Loucy (cell line): ENCODE data around the gene ARR3.

Source experiments
- EZH2phosphoT487 ChIP-seq: fragments of 200-600 bp; IDR thresholded peaks from 2 replicates; pipeline ENCODE4 v1.6.1; 2018; ENCODE audit warnings: antibody characterized with exemption, mild to moderate bottlenecking, moderate library complexity, borderline replicate concordance
- TF ChIP-seq, protein P1 (sequence below): fragments of 200-600 bp; sonication (generic); conservative IDR thresholded peaks from 2 replicates; pipeline ENCODE4 v1.5.1; 2014; ENCODE audit warnings: mild to moderate bottlenecking, antibody characterized with exemption, low read length

DNA sequence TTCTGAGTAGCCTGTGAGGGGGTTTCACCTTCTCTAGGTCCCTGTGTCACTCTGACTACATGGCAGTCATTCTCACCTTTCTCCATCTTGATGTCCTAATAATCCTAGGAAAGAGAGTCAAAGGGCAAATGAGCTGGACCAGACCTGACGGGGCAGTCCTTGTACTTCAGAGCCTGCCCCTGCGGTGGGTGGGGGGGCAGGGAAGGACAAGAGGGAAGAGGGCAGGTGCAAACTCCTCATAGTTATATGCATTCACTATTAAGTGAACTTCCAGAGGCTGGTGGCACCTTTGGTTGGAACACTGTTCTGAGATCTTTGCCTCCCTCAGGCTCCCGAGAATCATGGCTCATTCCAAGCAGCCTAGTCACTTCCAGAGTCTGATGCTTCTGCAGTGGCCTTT, 33.8 kb upstream of the ARR3 start, which contains the start of gene AWAT1:
- TF ChIP-seq, protein P1, sequence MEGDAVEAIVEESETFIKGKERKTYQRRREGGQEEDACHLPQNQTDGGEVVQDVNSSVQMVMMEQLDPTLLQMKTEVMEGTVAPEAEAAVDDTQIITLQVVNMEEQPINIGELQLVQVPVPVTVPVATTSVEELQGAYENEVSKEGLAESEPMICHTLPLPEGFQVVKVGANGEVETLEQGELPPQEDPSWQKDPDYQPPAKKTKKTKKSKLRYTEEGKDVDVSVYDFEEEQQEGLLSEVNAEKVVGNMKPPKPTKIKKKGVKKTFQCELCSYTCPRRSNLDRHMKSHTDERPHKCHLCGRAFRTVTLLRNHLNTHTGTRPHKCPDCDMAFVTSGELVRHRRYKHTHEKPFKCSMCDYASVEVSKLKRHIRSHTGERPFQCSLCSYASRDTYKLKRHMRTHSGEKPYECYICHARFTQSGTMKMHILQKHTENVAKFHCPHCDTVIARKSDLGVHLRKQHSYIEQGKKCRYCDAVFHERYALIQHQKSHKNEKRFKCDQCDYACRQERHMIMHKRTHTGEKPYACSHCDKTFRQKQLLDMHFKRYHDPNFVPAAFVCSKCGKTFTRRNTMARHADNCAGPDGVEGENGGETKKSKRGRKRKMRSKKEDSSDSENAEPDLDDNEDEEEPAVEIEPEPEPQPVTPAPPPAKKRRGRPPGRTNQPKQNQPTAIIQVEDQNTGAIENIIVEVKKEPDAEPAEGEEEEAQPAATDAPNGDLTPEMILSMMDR: no peak
- no peak for TF ChIP-seq EZH2phosphoT487
